WTC11 (cell line): ENCODE data around the gene SPEM1. TPM values are rescaled to one million over a fixed set of nuclear protein-coding genes. Genes with fewer than 3 reads are reported as not detected.

Experiments used
- ATAC-seq: fragments of 200-7000 bp; cut with Tn5 transposase; 2 replicates; pipeline ENCODE4 v1.10.0; 2021; ENCODE audit warnings: mild to moderate bottlenecking, moderate library complexity
- CTCF ChIA-PET: fragments of 300-600 bp; sonication (Branson Sonifier 250); formaldehyde crosslinking; loops from one replicate; lab custom pipeline; 2021; ENCODE audit warnings: antibody characterized with exemption; lab: Charles Lee
- POLR2A ChIA-PET: fragments of 350-600 bp; sonication (Branson Sonifier 250); formaldehyde crosslinking; loops from one replicate; lab custom pipeline; 2021; ENCODE audit warnings: antibody characterized with exemption; lab: Charles Lee
- DNase-seq: peaks from one replicate; pipeline ENCODE4 v3.0.0; 2021; ENCODE audit warnings: low spot score
- H3K27ac Mint-ChIP-seq: 2 replicates; pipeline ENCODE4 v1.8.0; 2021; ENCODE audit warnings: mixed read lengths
- H3K27me3 Mint-ChIP-seq: 2 replicates; pipeline ENCODE4 v1.8.0; 2021; ENCODE audit warnings: low read depth, mild to moderate bottlenecking, moderate library complexity, mixed read lengths
- H3K36me3 Mint-ChIP-seq: 2 replicates; pipeline ENCODE4 v1.8.0; 2021; ENCODE audit warnings: mixed read lengths
- H3K4me1 Mint-ChIP-seq: 2 replicates; pipeline ENCODE4 v1.8.0; 2022; ENCODE audit warnings: mixed read lengths
- H3K4me3 Mint-ChIP-seq: 2 replicates; pipeline ENCODE4 v1.8.0; 2021; ENCODE audit warnings: mild to moderate bottlenecking, moderate library complexity, mixed read lengths
- H3K9me3 Mint-ChIP-seq: 2 replicates; pipeline ENCODE4 v1.8.0; 2021; ENCODE audit warnings: mixed read lengths
- ARID4B ChIP-seq: sonication (generic); formaldehyde crosslinking; IDR thresholded peaks from 2 replicates; pipeline ENCODE4 v1.8.0; 2023; ENCODE audit warnings: missing genetic modification reagents, mild to moderate bottlenecking, borderline replicate concordance
- E2F4 ChIP-seq: sonication (generic); formaldehyde crosslinking; IDR thresholded peaks from 2 replicates; pipeline ENCODE4 v1.8.1; 2022; ENCODE audit warnings: low read depth, mild to moderate bottlenecking, moderate library complexity, missing genetic modification reagents, borderline replicate concordance
- E2F5 ChIP-seq: sonication (generic); formaldehyde crosslinking; IDR thresholded peaks from 2 replicates; pipeline ENCODE4 v1.8.1; 2022; ENCODE audit warnings: mild to moderate bottlenecking, moderate library complexity, missing genetic modification reagents
- ESRRA ChIP-seq: sonication (generic); formaldehyde crosslinking; IDR thresholded peaks from 2 replicates; pipeline ENCODE4 v1.8.1; 2022; ENCODE audit warnings: mild to moderate bottlenecking, missing genetic modification reagents, borderline replicate concordance
- HMGXB4 ChIP-seq: sonication (generic); formaldehyde crosslinking; IDR thresholded peaks from 2 replicates; pipeline ENCODE4 v1.8.1; 2023; ENCODE audit warnings: mild to moderate bottlenecking, moderate library complexity, missing genetic modification reagents
- MXD4 ChIP-seq: fragments of 250-450 bp; sonication (Bioruptor Pico); IDR thresholded peaks from 2 replicates; pipeline ENCODE4 v1.8.0; 2021; ENCODE audit warnings: mild to moderate bottlenecking, moderate library complexity, borderline replicate concordance
- TCF7 ChIP-seq: sonication (generic); formaldehyde crosslinking; IDR thresholded peaks from 2 replicates; pipeline ENCODE4 v1.8.0; 2022; ENCODE audit warnings: mild to moderate bottlenecking, low read depth, missing genetic modification reagents, moderate library complexity
- ZNF219 ChIP-seq: sonication (generic); formaldehyde crosslinking; IDR thresholded peaks from 2 replicates; pipeline ENCODE4 v1.8.0; 2023; ENCODE audit warnings: missing genetic modification reagents, mild to moderate bottlenecking, borderline replicate concordance
- total RNA-seq: library from RNA; stranded (reverse); gene quantifications from 3 replicates; pipeline ENCODE4 v1.2.3, GENCODE V29; 2021
- TF ChIP-seq, protein P1 (sequence below): fragments of 250-450 bp; sonication (Bioruptor Pico); IDR thresholded peaks from 2 replicates; pipeline ENCODE4 v1.8.0; 2021; ENCODE audit warnings: mild to moderate bottlenecking
- TF ChIP-seq, protein P2 (sequence below): sonication (generic); formaldehyde crosslinking; IDR thresholded peaks from 2 replicates; pipeline ENCODE4 v1.8.1; 2023; ENCODE audit warnings: mild to moderate bottlenecking, missing genetic modification reagents

The SPEM1 gene
- total RNA-seq, 1 experiment from 2014 or later = 0.35 TPM

- TF ChIP-seq ARID4B = 0 out of 2 replicates have a peak, but pooled peaks have one; percentile 21
- TF ChIP-seq E2F5 (CRISPR knock-in tag) = peak; percentile 81
- TF ChIP-seq HMGXB4 (CRISPR knock-in tag) = 0 out of 2 replicates have a peak, but pooled peaks have one; percentile 42
- TF ChIP-seq, protein P1, sequence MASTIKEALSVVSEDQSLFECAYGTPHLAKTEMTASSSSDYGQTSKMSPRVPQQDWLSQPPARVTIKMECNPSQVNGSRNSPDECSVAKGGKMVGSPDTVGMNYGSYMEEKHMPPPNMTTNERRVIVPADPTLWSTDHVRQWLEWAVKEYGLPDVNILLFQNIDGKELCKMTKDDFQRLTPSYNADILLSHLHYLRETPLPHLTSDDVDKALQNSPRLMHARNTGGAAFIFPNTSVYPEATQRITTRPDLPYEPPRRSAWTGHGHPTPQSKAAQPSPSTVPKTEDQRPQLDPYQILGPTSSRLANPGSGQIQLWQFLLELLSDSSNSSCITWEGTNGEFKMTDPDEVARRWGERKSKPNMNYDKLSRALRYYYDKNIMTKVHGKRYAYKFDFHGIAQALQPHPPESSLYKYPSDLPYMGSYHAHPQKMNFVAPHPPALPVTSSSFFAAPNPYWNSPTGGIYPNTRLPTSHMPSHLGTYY (CRISPR knock-in tag) = no peak
Observed at GRCh38 chr17:7437950-7438614, 18.0 kb downstream of the SPEM1 start (continued).

DNA sequence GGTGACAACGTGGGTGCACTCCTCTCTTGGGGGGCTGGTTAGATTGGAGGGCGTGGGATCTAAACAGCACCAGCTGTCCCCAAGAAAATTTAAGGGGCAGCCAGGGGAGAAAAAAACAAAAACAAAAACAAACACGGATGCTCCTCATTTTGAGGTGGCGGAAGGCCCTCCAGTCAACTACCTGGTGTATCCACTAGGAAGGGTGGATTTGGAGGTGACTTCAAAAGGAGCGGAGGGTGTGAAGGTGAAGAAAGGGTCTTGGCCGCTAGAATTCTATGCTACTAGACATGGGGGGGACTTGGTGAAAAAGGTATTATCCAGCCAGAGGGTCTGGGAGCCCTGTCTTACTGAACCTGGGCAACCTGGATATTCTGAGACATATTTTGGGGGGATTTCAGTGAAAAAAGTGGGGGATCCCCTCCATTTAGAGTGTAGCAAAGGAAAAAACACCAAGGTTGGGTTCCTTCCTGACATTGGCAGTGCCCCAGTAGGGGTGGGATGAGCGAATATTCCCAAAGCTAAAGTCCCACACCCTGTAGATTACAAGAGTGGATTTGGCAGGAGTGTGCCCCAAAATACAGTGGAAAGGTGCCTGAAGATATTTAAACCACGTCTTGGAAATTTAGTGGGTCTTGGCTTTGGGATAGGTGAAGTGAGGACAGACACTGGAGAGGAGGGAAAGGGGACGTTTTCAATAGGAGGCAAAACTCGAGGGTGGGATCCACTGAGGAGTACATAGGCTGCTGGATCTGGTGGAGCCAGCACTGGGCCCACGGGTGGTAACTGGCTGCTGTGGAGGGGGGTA, 18.7 kb downstream of the SPEM1 start:
- no peak for TF ChIP-seq E2F4 (CRISPR knock-in tag)
- TF ChIP-seq, all 79 proteins: peak for 0
- Mint-ChIP-seq H3K27me3 (peaks cover 30% of the 10 kb centered on the region), H3K4me1 (peaks cover 31% of the 10 kb centered on the region), H3K9me3 (no peaks in the 10 kb centered on the region), H3K4me3 (peak overlapping the region; percentile 90), H3K27ac (peak overlapping the region; percentile 26; the same call in 1 of the 2 replicates), H3K36me3 (no peaks in the 10 kb centered on the region; the same call in 1 of the 2 replicates)
- no peak for ATAC-seq
- DNase-seq = no peak
- POLR2A ChIA-PET = interaction anchor here (0.9 to 4.0 kb wide), 6 partner anchors 22 to 122 kb away, joined by 3 to 38 read pairs (median 3); partner anchors contain the start of genes POLR2A, SLC35G6, TMEM256 and ZBTB4
- CTCF ChIA-PET = interaction anchor here (0.9 to 4.7 kb wide), 13 partner anchors 8 to 122 kb away, joined by 3 to 69 read pairs (median 12); partner anchors contain the start of genes ACAP1, KCTD11, NEURL4 and PLSCR3

DNA sequence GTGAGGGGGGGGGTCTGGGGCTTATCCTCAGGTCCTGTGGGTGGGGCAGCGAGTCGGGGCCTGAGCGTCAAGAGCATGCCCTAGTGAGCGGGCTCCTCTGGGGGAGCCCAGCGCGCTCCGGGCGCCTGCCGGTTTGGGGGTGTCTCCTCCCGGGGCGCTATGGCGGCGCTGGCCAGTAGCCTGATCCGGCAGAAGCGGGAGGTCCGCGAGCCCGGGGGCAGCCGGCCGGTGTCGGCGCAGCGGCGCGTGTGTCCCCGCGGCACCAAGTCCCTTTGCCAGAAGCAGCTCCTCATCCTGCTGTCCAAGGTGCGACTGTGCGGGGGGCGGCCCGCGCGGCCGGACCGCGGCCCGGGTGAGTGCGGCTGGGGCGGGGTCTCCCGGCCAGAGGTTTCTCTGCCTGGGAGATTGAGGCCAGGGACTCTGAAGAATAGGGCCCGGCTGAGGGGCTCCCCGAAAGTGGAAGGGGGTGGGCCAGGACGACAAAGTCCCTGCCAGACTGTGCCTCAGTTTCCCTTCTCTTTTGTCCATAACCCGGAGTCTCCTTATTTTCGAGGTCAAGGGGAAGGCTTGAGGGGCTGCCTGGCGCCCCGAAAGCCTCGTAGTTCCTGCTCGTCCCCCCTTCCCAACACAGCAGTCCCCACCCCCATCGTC, 19.5 kb downstream of the SPEM1 start, which contains the start of gene FGF11:
Gene FGF11 (plus strand): TSS at position 51 of the 651 bp plus-strand sequence. CDS start 109 bp downstream, at position 160.
- ATAC-seq (no peak), DNase-seq (no peak)
- Mint-ChIP-seq H3K27ac (peak within 1 kb of the TSS; percentile 98), H3K27me3 (peaks cover 34% of the 10 kb centered on the region), H3K36me3 (no peaks in the 10 kb centered on the region; the same call in 1 of the 2 replicates), H3K4me3 (peak within 1 kb of the TSS; percentile 97), H3K9me3 (no peaks in the 10 kb centered on the region), H3K4me1 (peaks cover 37% of the 10 kb centered on the region)
- POLR2A ChIA-PET = interaction anchor here (0.6 to 2.4 kb wide), 3 partner anchors 13 to 45 kb away, joined by 3 to 15 read pairs (median 9); partner anchors contain the start of gene POLR2A
- CTCF ChIA-PET = interaction anchor here (2.5 to 3.8 kb wide), 5 partner anchors 40 to 121 kb away, joined by 5 to 21 read pairs (median 13); partner anchors contain the start of genes PLSCR3, TMEM95, TNFSF13 and ZBTB4
- no peak for TF ChIP-seq ESRRA (CRISPR knock-in tag)
- TF ChIP-seq ARID4B = peak; percentile 5; the same call in 1 of the 2 replicates
- TF ChIP-seq ZNF219 (CRISPR knock-in tag) = no peak
- TF ChIP-seq TCF7 (CRISPR knock-in tag) = no peak
- no peak for TF ChIP-seq MXD4
- TF ChIP-seq, protein P2, sequence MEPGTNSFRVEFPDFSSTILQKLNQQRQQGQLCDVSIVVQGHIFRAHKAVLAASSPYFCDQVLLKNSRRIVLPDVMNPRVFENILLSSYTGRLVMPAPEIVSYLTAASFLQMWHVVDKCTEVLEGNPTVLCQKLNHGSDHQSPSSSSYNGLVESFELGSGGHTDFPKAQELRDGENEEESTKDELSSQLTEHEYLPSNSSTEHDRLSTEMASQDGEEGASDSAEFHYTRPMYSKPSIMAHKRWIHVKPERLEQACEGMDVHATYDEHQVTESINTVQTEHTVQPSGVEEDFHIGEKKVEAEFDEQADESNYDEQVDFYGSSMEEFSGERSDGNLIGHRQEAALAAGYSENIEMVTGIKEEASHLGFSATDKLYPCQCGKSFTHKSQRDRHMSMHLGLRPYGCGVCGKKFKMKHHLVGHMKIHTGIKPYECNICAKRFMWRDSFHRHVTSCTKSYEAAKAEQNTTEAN (CRISPR knock-in tag) = 0 out of 2 replicates have a peak, but pooled peaks have one; percentile 19
